Measurements from ENCODE around the gene PTPRM.

DNA sequence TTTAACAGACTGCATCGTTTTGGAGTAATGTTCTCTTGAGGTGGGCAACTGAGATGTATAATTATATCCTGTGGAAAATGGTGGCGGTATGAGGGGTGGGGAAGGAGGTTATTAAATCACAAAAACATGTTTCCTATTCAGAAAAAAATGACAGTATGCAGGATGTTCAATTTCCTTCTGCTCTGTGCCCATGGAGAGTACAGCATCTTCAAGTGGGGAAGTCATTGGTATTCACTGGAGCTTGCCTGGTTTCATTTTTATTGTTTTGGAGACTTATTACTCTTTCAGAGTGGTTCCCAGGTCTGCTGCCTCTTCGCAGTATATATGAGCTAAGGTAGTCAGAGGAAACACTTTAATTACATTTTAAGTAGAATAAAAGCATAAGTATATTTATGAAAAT lies 723.3 kb downstream of the PTPRM start:
- TF ChIP-seq ZNF274 (IDR thresholded peaks at IDR 0.05; ENCODE audit: low read depth, low read length): no peak
- no peak for TF ChIP-seq YY1 (IDR thresholded peaks at IDR 0.05; ENCODE audit: insufficient read depth, insufficient read length)
- TF ChIP-seq SUZ12 (IDR thresholded peaks at IDR 0.05; ENCODE audit: extremely low read depth, insufficient read depth, insufficient read length): no peak
